Common myeloid progenitor, CD34-positive (primary cell): ENCODE results near the gene C11orf86.

Source experiments
- CTCF ChIA-PET: fragments of 350-600 bp; sonication (Branson Sonifier 250); formaldehyde crosslinking; loops from one replicate; lab custom pipeline; 2021; ENCODE audit warnings: antibody characterized with exemption; lab: Charles Lee
- POLR2A ChIA-PET: fragments of 350-600 bp; sonication (Branson Sonifier 250); formaldehyde crosslinking; loops from one replicate; lab custom pipeline; 2021; ENCODE audit warnings: antibody characterized with exemption; lab: Charles Lee
- DNase-seq, 3 donors: peaks; one replicate each; pipeline versions ENCODE4 v3.0.0 to v3.0.0-alpha.2; 2013
- H3K27ac ChIP-seq, 2 experiments: 1 replicate in 1 of 2; 2 replicates in 1 of 2; pipeline ENCODE4 v1.7.0; 2013; ENCODE audit warnings: inconsistent platforms in 2 of 2, low read length in 2 of 2, mild to moderate bottlenecking in 2 of 2, low read depth in 1 of 2, moderate library complexity in 1 of 2; ENCODE audit not compliant: severe bottlenecking in 2 of 2, insufficient read depth in 1 of 2, poor library complexity in 1 of 2
- H3K27me3 ChIP-seq, 5 experiments: replicated peaks in 2 of 5; 1 replicate in 3 of 5; 2 replicates in 2 of 5; pipeline versions ENCODE4 v1.6.1 to v1.7.0; 2013; ENCODE audit warnings: low read length in 4 of 5, mild to moderate bottlenecking in 2 of 5, moderate library complexity in 2 of 5, inconsistent platforms in 1 of 5; ENCODE audit not compliant: insufficient read depth in 5 of 5, control insufficient read depth in 4 of 5
- H3K36me3 ChIP-seq, 4 experiments: 1 replicate in 2 of 4; 2 replicates in 2 of 4; pipeline versions ENCODE4 v1.6.1 to v1.7.0; 2013; ENCODE audit warnings: low read length in 3 of 4, control low read depth in 1 of 4, mild to moderate bottlenecking in 1 of 4; ENCODE audit not compliant: control insufficient read depth in 4 of 4, insufficient read depth in 4 of 4
- H3K4me1 ChIP-seq, 4 experiments: 1 replicate in 3 of 4; 2 replicates in 1 of 4; pipeline versions ENCODE4 v1.6.1 to v1.7.1; 2013; ENCODE audit warnings: low read length in 3 of 4, mild to moderate bottlenecking in 3 of 4, control low read depth in 1 of 4, inconsistent platforms in 1 of 4, moderate library complexity in 1 of 4; ENCODE audit not compliant: control insufficient read depth in 4 of 4, insufficient read depth in 4 of 4; ENCODE audit errors: control extremely low read depth in 1 of 4
- H3K4me3 ChIP-seq, 7 experiments: 1 replicate in 4 of 7; 2 replicates in 3 of 7; pipeline versions ENCODE4 v1.5.1 to v1.7.0; 2013; ENCODE audit warnings: mild to moderate bottlenecking in 7 of 7, low read length in 6 of 7, moderate library complexity in 6 of 7, inconsistent platforms in 2 of 7, low read depth in 2 of 7, control low read depth in 1 of 7; ENCODE audit not compliant: insufficient read depth in 4 of 7, control insufficient read depth in 1 of 7; ENCODE audit errors: extremely low read depth in 1 of 7
- H3K9me3 ChIP-seq, 5 experiments: 1 replicate in 4 of 5; 2 replicates in 1 of 5; pipeline versions ENCODE4 v1.6.1 to v1.7.1; 2013; ENCODE audit warnings: low read length in 4 of 5, mild to moderate bottlenecking in 2 of 5, inconsistent platforms in 1 of 5, low read depth in 1 of 5, moderate library complexity in 1 of 5; ENCODE audit not compliant: control insufficient read depth in 4 of 5, insufficient read depth in 2 of 5; ENCODE audit errors: control extremely low read depth in 1 of 5
- WGBS: methylation state at CpG from one replicate; pipeline ENCODE4 v1.1.5; 2013; ENCODE audit not compliant: insufficient coverage; 5-methylcytosine and 5-hydroxymethylcytosine counted together

Gene C11orf86

GRCh38 chr11:66962801-66963200 is 12.3 kb upstream of the C11orf86 start:
- POLR2A ChIA-PET = no interaction called here

GRCh38 chr11:66964495-66964894 is 10.6 kb upstream of the C11orf86 start:
- H3K27ac ChIP-seq = no peak overlapping the region
- no peak overlapping the region for H3K4me3 ChIP-seq
- DNase-seq = no peak
- CTCF ChIA-PET = interaction anchor here (0.6 kb wide), 1 partner anchor 481 kb away, joined by 4 read pairs; no protein-coding TSS in a partner anchor
- POLR2A ChIA-PET = no interaction called here
- H3K27me3 ChIP-seq = peaks cover 0 to 9% (median 5%) of the 10 kb centered on the region in 5 experiments
- no peaks in the 10 kb centered on the region for H3K9me3 ChIP-seq
- 85% methylated on average over 3 of the region's 3 CpGs for WGBS
- H3K36me3 ChIP-seq = no peaks in the 10 kb centered on the region
- H3K4me1 ChIP-seq = peaks cover 0 to 3% (median 0%) of the 10 kb centered on the region in 4 experiments

More at GRCh38 chr11:66962801-66963200, 12.3 kb upstream of the C11orf86 start:
- H3K4me3 ChIP-seq = no peak overlapping the region
- no peak for DNase-seq
- peaks cover 0 to 14% (median 5%) of the 10 kb centered on the region in 5 experiments for H3K27me3 ChIP-seq
- H3K27ac ChIP-seq = no peak overlapping the region
- peaks cover 0 to 13% (median 9%) of the 10 kb centered on the region in 4 experiments for H3K4me1 ChIP-seq
- H3K36me3 ChIP-seq = no peaks in the 10 kb centered on the region
- CTCF ChIA-PET = interaction anchor here (2.0 kb wide), 1 partner anchor 14 kb away, joined by 6 read pairs; no protein-coding TSS in a partner anchor
- WGBS = 100% methylated on average over 1 of the region's 5 CpGs
- no peaks in the 10 kb centered on the region for H3K9me3 ChIP-seq

- Histone ChIP-seq H3K9me3 (peaks cover 0 to 4% (median 0%) of the 10 kb centered on the region in 5 experiments), H3K4me1 (peaks cover 0 to 5% (median 1%) of the 10 kb centered on the region in 4 experiments), H3K27me3 (peaks cover 0 to 7% (median 5%) of the 10 kb centered on the region in 5 experiments), H3K27ac (no peak overlapping the region), H3K36me3 (no peaks in the 10 kb centered on the region), H3K4me3 (no peak overlapping the region)
- CTCF ChIA-PET = interaction anchor here (1.1 kb wide), 1 partner anchor 10 kb away, joined by 3 read pairs; no protein-coding TSS in a partner anchor
- no peak for DNase-seq
- WGBS = 79% methylated on average over 2 of the region's 5 CpGs
- POLR2A ChIA-PET = no interaction called here
Measured at GRCh38 chr11:66966351-66966750, 8.8 kb upstream of the C11orf86 start.

GRCh38 chr11:66967670-66968425 is 7.3 kb upstream of the C11orf86 start:
- no peak overlapping the region for H3K4me3 ChIP-seq
- no peaks in the 10 kb centered on the region for H3K36me3 ChIP-seq
- CTCF ChIA-PET = interaction anchor here (1.1 kb wide), 1 partner anchor 11 kb away, joined by 3 read pairs; no protein-coding TSS in a partner anchor
- H3K27me3 ChIP-seq = peaks cover 0 to 7% (median 6%) of the 10 kb centered on the region in 5 experiments
- H3K27ac ChIP-seq = no peak overlapping the region
- POLR2A ChIA-PET = interaction anchor here (0.8 kb wide), 1 partner anchor 242 kb away, joined by 3 read pairs; no protein-coding TSS in a partner anchor
- H3K9me3 ChIP-seq = peaks cover 0 to 4% (median 0%) of the 10 kb centered on the region in 5 experiments
- no peak for DNase-seq
- WGBS = 89% methylated on average over 5 of the region's 5 CpGs
- H3K4me1 ChIP-seq = peaks cover 0 to 5% (median 1%) of the 10 kb centered on the region in 4 experiments

- POLR2A ChIA-PET = no interaction called here
Measured at GRCh38 chr11:66969584-66970225, 5.4 kb upstream of the C11orf86 start.

GRCh38 chr11:66970371-66970806 is 4.7 kb upstream of the C11orf86 start:
- H3K27me3 ChIP-seq = peaks cover 0 to 6% (median 4%) of the 10 kb centered on the region in 5 experiments
- H3K27ac ChIP-seq = no peak overlapping the region
- ChIA-PET POLR2A (no interaction called here), CTCF (interaction anchor here (1.5 kb wide), 1 partner anchor 10 kb away, joined by 5 read pairs; no protein-coding TSS in a partner anchor)
- H3K4me3 ChIP-seq = no peak overlapping the region
- no peaks in the 10 kb centered on the region for H3K36me3 ChIP-seq
- WGBS = 100% methylated on average over 3 of the region's 4 CpGs
- no peak for DNase-seq
- H3K4me1 ChIP-seq = peaks cover 0 to 5% (median 1%) of the 10 kb centered on the region in 4 experiments
- peaks cover 0 to 4% (median 0%) of the 10 kb centered on the region in 5 experiments for H3K9me3 ChIP-seq

More at GRCh38 chr11:66969584-66970225, 5.4 kb upstream of the C11orf86 start:
- peaks cover 0 to 7% (median 6%) of the 10 kb centered on the region in 5 experiments for H3K27me3 ChIP-seq
- H3K36me3 ChIP-seq = no peaks in the 10 kb centered on the region
- peaks cover 0 to 4% (median 0%) of the 10 kb centered on the region in 5 experiments for H3K9me3 ChIP-seq
- peaks cover 0 to 5% (median 1%) of the 10 kb centered on the region in 4 experiments for H3K4me1 ChIP-seq
- no peak overlapping the region for H3K4me3 ChIP-seq
- CTCF ChIA-PET = no interaction called here
- no peak for DNase-seq
- H3K27ac ChIP-seq = no peak overlapping the region
- WGBS = 100% methylated on average over 4 of the region's 6 CpGs
